Mesendoderm (in vitro differentiated cells): ENCODE measurements around the gene ARID1B.

Experiments
- DNase-seq: peaks from one replicate; pipeline ENCODE4 v3.0.0; 2013
- H2AK5ac ChIP-seq: 2 replicates; pipeline ENCODE4 v1.6.1; 2013; ENCODE audit warnings: low read length, inconsistent platforms
- H2BK120ac ChIP-seq: 2 replicates; pipeline ENCODE4 v1.6.1; 2013; ENCODE audit warnings: low read depth, mild to moderate bottlenecking, low read length, moderate library complexity, mixed read lengths
- H2BK15ac ChIP-seq: replicated peaks from 2 replicates; pipeline ENCODE4 v1.6.1; 2013; ENCODE audit warnings: low read depth, mild to moderate bottlenecking, moderate library complexity
- H2BK5ac ChIP-seq: 2 replicates; pipeline ENCODE4 v1.6.1; 2013; ENCODE audit warnings: low read length, inconsistent platforms
- H3K18ac ChIP-seq: 2 replicates; pipeline ENCODE4 v1.6.1; 2013; ENCODE audit warnings: mild to moderate bottlenecking, low read length, mixed read lengths
- H3K23ac ChIP-seq: one replicate; pipeline ENCODE4 v1.6.1; 2013; ENCODE audit warnings: low read length
- H3K27ac ChIP-seq: 2 replicates; pipeline ENCODE4 v1.5.1; 2013; ENCODE audit warnings: low read depth, mild to moderate bottlenecking, inconsistent platforms, low read length, moderate library complexity
- H3K27me3 ChIP-seq: 2 replicates; pipeline ENCODE4 v1.6.1; 2013; ENCODE audit warnings: low read length, control low read depth, mild to moderate bottlenecking, inconsistent platforms; ENCODE audit not compliant: insufficient read depth, poor library complexity
- H3K36me3 ChIP-seq: 2 replicates; pipeline ENCODE4 v1.6.1; 2013; ENCODE audit warnings: low read length, inconsistent platforms; ENCODE audit not compliant: control insufficient read depth, insufficient read depth
- H3K4ac ChIP-seq: one replicate; pipeline ENCODE4 v1.6.1; 2013; ENCODE audit warnings: low read depth, mild to moderate bottlenecking, low read length, moderate library complexity
- H3K4me1 ChIP-seq: 2 replicates; pipeline ENCODE4 v1.6.1; 2013; ENCODE audit warnings: low read depth, low read length, inconsistent platforms; ENCODE audit not compliant: control insufficient read depth
- H3K4me2 ChIP-seq: 2 replicates; pipeline ENCODE4 v1.6.1; 2013; ENCODE audit warnings: low read length
- H3K4me3 ChIP-seq: 2 replicates; pipeline ENCODE4 v1.5.1; 2013; ENCODE audit warnings: mild to moderate bottlenecking, low read length
- H3K56ac ChIP-seq: one replicate; pipeline ENCODE4 v1.6.1; 2013; ENCODE audit warnings: low read length
- H3K79me1 ChIP-seq: 2 replicates; pipeline ENCODE4 v1.6.1; 2013; ENCODE audit warnings: low read length, inconsistent platforms
- H3K79me2 ChIP-seq: 2 replicates; pipeline ENCODE4 v1.6.1; 2013; ENCODE audit warnings: mild to moderate bottlenecking, low read length; ENCODE audit not compliant: control insufficient read depth, insufficient read depth
- H3K9ac ChIP-seq: 2 replicates; pipeline ENCODE4 v1.6.1; 2013; ENCODE audit warnings: low read length, inconsistent platforms
- H4K5ac ChIP-seq: one replicate; pipeline ENCODE4 v1.6.1; 2013; ENCODE audit warnings: low read length
- H4K8ac ChIP-seq: one replicate; pipeline ENCODE4 v1.6.1; 2013; ENCODE audit warnings: low read depth, mild to moderate bottlenecking, control low read depth, low read length, moderate library complexity
- WGBS: extraction: QIAGEN DNeasy Blood & Tissue Kit; methylation state at CpG from one replicate; pipeline ENCODE4 v1.1.7; 2013; ENCODE audit warnings: low lambda C conversion rate, missing lambda C conversion rate; ENCODE audit not compliant: insufficient coverage; ENCODE audit errors: extremely low coverage; 5-methylcytosine and 5-hydroxymethylcytosine counted together

Gene ARID1B

GRCh38 chr6:157020398-157020797, 243.2 kb downstream of the ARID1B start:
- Histone ChIP-seq H3K27me3 (no peaks in the 10 kb centered on the region), H3K79me1 (peaks cover 4% of the 10 kb centered on the region), H3K56ac (no peak overlapping the region), H2AK5ac (no peak overlapping the region), H3K4me3 (no peak overlapping the region), H2BK5ac (no peak overlapping the region), H3K18ac (no peak overlapping the region), H2BK15ac (no peak overlapping the region), H3K36me3 (no peaks in the 10 kb centered on the region), H3K79me2 (peaks cover 23% of the 10 kb centered on the region), H4K8ac (no peak overlapping the region), H3K4me1 (peaks cover 6% of the 10 kb centered on the region), H2BK120ac (no peak overlapping the region), H3K4ac (no peak overlapping the region), H3K4me2 (no peak overlapping the region), H3K23ac (no peak overlapping the region), H3K9ac (peak overlapping the region; percentile 95), H3K27ac (peak overlapping the region; percentile 100), H4K5ac (no peak overlapping the region)
- WGBS: no CpG with 5 or more reads among the region's 4 CpGs
- no peak for DNase-seq

- H3K27ac ChIP-seq: peak overlapping the region; percentile 100
- peaks cover 18% of the 10 kb centered on the region for H3K79me2 ChIP-seq
- H2BK5ac ChIP-seq: peak overlapping the region; percentile 66
- no peaks in the 10 kb centered on the region for H3K27me3 ChIP-seq
- H3K18ac ChIP-seq: peak overlapping the region; percentile 98
- H3K4me2 ChIP-seq: peak overlapping the region; percentile 54
- H4K5ac ChIP-seq: no peak overlapping the region
- no peak overlapping the region for H2AK5ac ChIP-seq
- H3K4me1 ChIP-seq: peaks cover 6% of the 10 kb centered on the region
- peak overlapping the region; percentile 95 for H3K9ac ChIP-seq
- H3K4ac ChIP-seq: peak overlapping the region; percentile 28
- peaks cover 4% of the 10 kb centered on the region for H3K79me1 ChIP-seq
- no peaks in the 10 kb centered on the region for H3K36me3 ChIP-seq
- WGBS: no CpG with 5 or more reads among the region's 40 CpGs
- no peak overlapping the region for H2BK15ac ChIP-seq
- peak overlapping the region; percentile 87 for H4K8ac ChIP-seq
- peak; percentile 89 for DNase-seq
- H3K4me3 ChIP-seq: peak overlapping the region; percentile 55
- H3K56ac ChIP-seq: peak overlapping the region; percentile 96
- H3K23ac ChIP-seq: no peak overlapping the region
- no peak overlapping the region for H2BK120ac ChIP-seq
Observed at GRCh38 chr6:157020881-157021343, 243.7 kb downstream of the ARID1B start.

- Histone ChIP-seq H4K8ac (peak overlapping the region; percentile 87), H3K4me1 (peaks cover 6% of the 10 kb centered on the region), H4K5ac (no peak overlapping the region), H3K23ac (peak overlapping the region; percentile 32), H2BK15ac (no peak overlapping the region), H3K79me2 (peaks cover 18% of the 10 kb centered on the region), H3K36me3 (no peaks in the 10 kb centered on the region), H3K9ac (peak overlapping the region; percentile 95), H3K4ac (peak overlapping the region; percentile 89), H3K4me2 (peak overlapping the region; percentile 54), H3K18ac (peak overlapping the region; percentile 98), H3K27me3 (no peaks in the 10 kb centered on the region), H3K56ac (peak overlapping the region; percentile 96), H3K79me1 (peaks cover 4% of the 10 kb centered on the region), H3K4me3 (peak overlapping the region; percentile 55), H3K27ac (peak overlapping the region; percentile 100), H2BK5ac (peak overlapping the region; percentile 66), H2AK5ac (no peak overlapping the region), H2BK120ac (no peak overlapping the region)
- DNase-seq: peak; percentile 94
- no CpG with 5 or more reads among the region's 84 CpGs for WGBS
Observed at GRCh38 chr6:157021344-157021992, 244.3 kb downstream of the ARID1B start.

GRCh38 chr6:157021993-157022740, 245.0 kb downstream of the ARID1B start:
- peak overlapping the region; percentile 55 for H3K4me3 ChIP-seq
- H2BK5ac ChIP-seq: no peak overlapping the region
- H3K79me2 ChIP-seq: peaks cover 17% of the 10 kb centered on the region
- no peak overlapping the region for H4K5ac ChIP-seq
- peak overlapping the region; percentile 96 for H3K56ac ChIP-seq
- H3K4me2 ChIP-seq: peak overlapping the region; percentile 49
- H3K79me1 ChIP-seq: peaks cover 4% of the 10 kb centered on the region
- H2AK5ac ChIP-seq: no peak overlapping the region
- no peak overlapping the region for H2BK120ac ChIP-seq
- peaks cover 6% of the 10 kb centered on the region for H3K4me1 ChIP-seq
- H3K27me3 ChIP-seq: no peaks in the 10 kb centered on the region
- no peak overlapping the region for H2BK15ac ChIP-seq
- H3K36me3 ChIP-seq: no peaks in the 10 kb centered on the region
- no peak overlapping the region for H4K8ac ChIP-seq
- peak; percentile 86 for DNase-seq
- peak overlapping the region; percentile 100 for H3K27ac ChIP-seq
- H3K4ac ChIP-seq: peak overlapping the region; percentile 89
- H3K23ac ChIP-seq: peak overlapping the region; percentile 32
- H3K18ac ChIP-seq: peak overlapping the region; percentile 98
- peak overlapping the region; percentile 95 for H3K9ac ChIP-seq
- no CpG with 5 or more reads among the region's 33 CpGs for WGBS

GRCh38 chr6:157023958-157024357, 246.8 kb downstream of the ARID1B start:
- Histone ChIP-seq H2AK5ac (no peak overlapping the region), H4K5ac (no peak overlapping the region), H3K9ac (no peak overlapping the region), H3K36me3 (no peaks in the 10 kb centered on the region), H2BK5ac (no peak overlapping the region), H3K56ac (no peak overlapping the region), H3K4ac (no peak overlapping the region), H4K8ac (no peak overlapping the region), H3K23ac (no peak overlapping the region), H3K79me1 (peaks cover 4% of the 10 kb centered on the region), H3K4me1 (peaks cover 6% of the 10 kb centered on the region), H2BK120ac (no peak overlapping the region), H3K4me2 (no peak overlapping the region), H3K18ac (no peak overlapping the region), H2BK15ac (no peak overlapping the region), H3K4me3 (no peak overlapping the region), H3K27me3 (no peaks in the 10 kb centered on the region), H3K27ac (no peak overlapping the region), H3K79me2 (peaks cover 18% of the 10 kb centered on the region)
- no CpG with 5 or more reads among the region's 2 CpGs for WGBS
- DNase-seq: no peak
